Hepatocyte (in vitro differentiated cells): Measurements from ENCODE around the gene PCLO. TPM values are rescaled to one million over a fixed set of nuclear protein-coding genes. Genes with fewer than 3 reads are reported as not detected.

Experiments
- DNase-seq: peaks from one replicate; pipeline ENCODE4 v3.0.0-alpha.2; 2016; ENCODE audit warnings: low spot score
- H2AFZ ChIP-seq: fragments of 200-600 bp; sonication (generic); 2 replicates; pipeline ENCODE4 v1.6.0; 2016; ENCODE audit warnings: antibody characterized with exemption, mild to moderate bottlenecking
- H3K27ac ChIP-seq: fragments of 200-600 bp; sonication (generic); 2 replicates; pipeline ENCODE4 v1.5.1; 2016; ENCODE audit warnings: mild to moderate bottlenecking
- H3K27me3 ChIP-seq: fragments of 200-600 bp; sonication (generic); 2 replicates; pipeline ENCODE4 v1.6.1; 2016
- H3K36me3 ChIP-seq: fragments of 200-600 bp; sonication (generic); replicated peaks from 2 replicates; pipeline ENCODE4 v1.5.1; 2016; ENCODE audit warnings: low read depth; ENCODE audit not compliant: insufficient read depth
- H3K4me1 ChIP-seq: fragments of 200-600 bp; sonication (generic); 2 replicates; pipeline ENCODE4 v1.5.1; 2016; ENCODE audit warnings: mild to moderate bottlenecking, moderate library complexity; ENCODE audit not compliant: insufficient read depth
- H3K4me2 ChIP-seq: fragments of 200-600 bp; sonication (generic); 2 replicates; pipeline ENCODE4 v1.6.0; 2016
- H3K4me3 ChIP-seq: fragments of 200-600 bp; sonication (generic); 2 replicates; pipeline ENCODE4 v1.5.1; 2016; ENCODE audit warnings: mild to moderate bottlenecking
- H3K79me2 ChIP-seq: fragments of 200-600 bp; sonication (generic); 2 replicates; pipeline ENCODE4 v1.6.0; 2017; ENCODE audit warnings: mild to moderate bottlenecking
- H3K9me2 ChIP-seq: fragments of 200-600 bp; sonication (generic); replicated peaks from 2 replicates; pipeline ENCODE4 v1.6.0; 2017; ENCODE audit warnings: mild to moderate bottlenecking; ENCODE audit not compliant: insufficient read depth
- H3K9me3 ChIP-seq: fragments of 200-600 bp; sonication (generic); 2 replicates; pipeline ENCODE4 v1.5.1; 2016; ENCODE audit warnings: low read depth, mild to moderate bottlenecking
- H4K20me1 ChIP-seq: fragments of 200-600 bp; sonication (generic); 2 replicates; pipeline ENCODE4 v1.6.0; 2016; ENCODE audit warnings: mild to moderate bottlenecking; ENCODE audit not compliant: insufficient read depth, poor library complexity, severe bottlenecking
- CTCF ChIP-seq: fragments of 200-600 bp; sonication (generic); IDR thresholded peaks from 2 replicates; pipeline ENCODE4 v1.5.1; 2016; ENCODE audit warnings: antibody characterized with exemption, mild to moderate bottlenecking; ENCODE audit not compliant: poor library complexity
- EZH2 ChIP-seq: fragments of 200-600 bp; sonication (generic); IDR thresholded peaks from 2 replicates; pipeline ENCODE4 v1.6.1; 2016; ENCODE audit warnings: antibody characterized with exemption, mild to moderate bottlenecking, borderline replicate concordance
- EZH2phosphoT487 ChIP-seq: fragments of 200-600 bp; sonication (generic); IDR thresholded peaks from one replicate; pipeline ENCODE4 v1.6.1; 2018; ENCODE audit warnings: antibody characterized with exemption, mild to moderate bottlenecking, low read depth, moderate library complexity; ENCODE audit not compliant: unreplicated experiment, severe bottlenecking
- WGBS: methylation state at CpG from one replicate; pipeline ENCODE4 v1.1.6; 2016; ENCODE audit warnings: low lambda C conversion rate; ENCODE audit errors: missing lambda C conversion rate; 5-methylcytosine and 5-hydroxymethylcytosine counted together
- polyA plus RNA-seq: library from polyadenylated mRNA; unstranded; fragments of >200 nt; fragmentation: Nextera tagmentation; extraction: Ambion mirVana; gene quantifications from 2 replicates; pipeline ENCODE4 v1.2.1, GENCODE V29; 2016
- total RNA-seq: library from RNA; depleted of rRNA; stranded (reverse); fragments of >200 nt; gene quantifications from 2 replicates; pipeline ENCODE4 v1.2.3, GENCODE V29; 2014

The PCLO gene
- total and polyA plus RNA-seq, 2 experiments from 2014 or later: 1.3 to 8.1 TPM

DNA sequence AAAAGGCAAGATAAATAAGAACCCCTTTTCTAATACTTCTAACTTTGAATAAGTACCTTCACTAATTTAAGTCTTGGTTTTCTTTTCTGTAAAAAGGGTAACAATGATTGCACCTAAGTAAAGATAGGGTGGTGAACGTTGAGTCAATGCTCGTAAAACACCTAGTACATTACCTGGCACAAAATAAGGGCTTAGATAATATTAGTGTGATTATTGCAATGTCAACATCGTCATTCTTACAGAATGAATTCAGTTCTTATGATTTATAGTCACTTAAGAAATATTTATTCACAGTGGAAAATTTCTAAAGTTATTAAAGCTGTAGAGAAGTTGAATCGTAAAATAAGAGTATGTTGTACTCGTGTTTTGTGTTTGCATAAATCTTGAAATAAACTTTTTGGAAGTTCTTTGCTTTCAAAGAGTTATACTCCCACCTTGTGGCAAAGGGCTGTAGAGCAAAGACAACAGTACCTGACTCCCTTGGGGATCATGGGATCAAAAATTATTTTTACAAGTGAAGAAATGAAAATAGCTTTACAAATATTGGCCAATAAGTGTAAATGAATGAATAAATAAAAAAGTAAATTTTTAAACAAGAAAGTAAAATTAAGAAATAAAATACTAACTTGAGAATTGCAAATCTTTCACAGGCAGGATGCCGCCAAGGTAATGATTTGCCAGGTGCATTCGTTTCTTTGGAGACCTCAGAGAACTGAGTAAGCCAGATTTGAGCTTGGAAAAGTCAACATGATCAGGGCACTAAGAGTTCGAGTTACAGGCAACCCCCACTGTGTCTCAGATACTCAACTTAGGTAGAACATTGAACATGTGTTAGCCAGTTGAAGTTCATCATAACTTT is 433.3 kb downstream of the PCLO start:
- peak overlapping the region; percentile 15 for H3K4me2 ChIP-seq

GRCh38 chr7:82726038-82726800 is 436.5 kb downstream of the PCLO start:
- TF ChIP-seq EZH2: no peak
- TF ChIP-seq EZH2phosphoT487: no peak
- no peak for TF ChIP-seq CTCF
- H3K36me3 ChIP-seq: no peaks in the 10 kb centered on the region
- no peaks in the 10 kb centered on the region for H3K9me3 ChIP-seq
- H3K4me1 ChIP-seq: no peaks in the 10 kb centered on the region
- DNase-seq: peak; percentile 14
- no peak overlapping the region for H3K27ac ChIP-seq
- no peak overlapping the region for H2AFZ ChIP-seq
- no peak overlapping the region for H3K4me2 ChIP-seq
- H3K79me2 ChIP-seq: no peaks in the 10 kb centered on the region
- H3K27me3 ChIP-seq: no peaks in the 10 kb centered on the region
- no peaks in the 10 kb centered on the region for H3K9me2 ChIP-seq
- 79% methylated on average over 7 of the region's 7 CpGs for WGBS
- H3K4me3 ChIP-seq: no peak overlapping the region
- no peaks in the 10 kb centered on the region for H4K20me1 ChIP-seq

More for the DNA sequence above, 433.3 kb downstream of the PCLO start:
- H3K4me3 ChIP-seq: no peak overlapping the region
- no peak overlapping the region for H3K27ac ChIP-seq
- WGBS: 38% methylated on average over 8 of the region's 8 CpGs
- H3K79me2 ChIP-seq: no peaks in the 10 kb centered on the region
- DNase-seq: peak; percentile 61
- H3K4me1 ChIP-seq: no peaks in the 10 kb centered on the region
- no peak overlapping the region for H2AFZ ChIP-seq
- no peaks in the 10 kb centered on the region for H3K9me3 ChIP-seq
- H3K9me2 ChIP-seq: no peaks in the 10 kb centered on the region
- H4K20me1 ChIP-seq: no peaks in the 10 kb centered on the region
- no peak for TF ChIP-seq EZH2phosphoT487
- no peak for TF ChIP-seq EZH2
- TF ChIP-seq CTCF: peak; percentile 88
- H3K36me3 ChIP-seq: no peaks in the 10 kb centered on the region
- no peaks in the 10 kb centered on the region for H3K27me3 ChIP-seq

DNA sequence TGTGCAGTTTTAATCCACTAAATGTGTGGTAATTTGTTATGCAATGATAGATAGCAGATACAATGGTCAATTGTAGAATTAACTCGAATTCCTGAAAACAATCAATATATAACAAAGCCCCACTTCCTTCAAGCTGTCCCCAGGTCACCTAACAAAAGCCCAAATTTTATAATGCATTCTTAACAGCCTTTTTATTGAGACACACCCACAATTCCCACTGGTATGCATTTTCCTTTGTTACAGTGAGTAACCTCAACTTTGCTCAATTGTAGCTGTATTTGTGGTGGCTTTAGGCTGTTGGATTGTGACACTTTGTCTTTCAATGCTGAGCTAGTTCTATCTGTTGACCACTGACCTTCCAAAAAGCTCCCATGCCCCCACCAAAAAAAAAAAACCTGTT is 439.3 kb downstream of the PCLO start:
- H3K27ac ChIP-seq: no peak overlapping the region
- H3K27me3 ChIP-seq: no peaks in the 10 kb centered on the region
- H3K36me3 ChIP-seq: no peaks in the 10 kb centered on the region
- TF ChIP-seq EZH2 (no peak), EZH2phosphoT487 (no peak), CTCF (no peak)
- H3K9me2 ChIP-seq: no peaks in the 10 kb centered on the region
- no peaks in the 10 kb centered on the region for H3K79me2 ChIP-seq
- no peak overlapping the region for H2AFZ ChIP-seq
- DNase-seq: no peak
- H3K9me3 ChIP-seq: no peaks in the 10 kb centered on the region
- H3K4me3 ChIP-seq: no peak overlapping the region
- H3K4me2 ChIP-seq: no peak overlapping the region
- H4K20me1 ChIP-seq: no peaks in the 10 kb centered on the region
- H3K4me1 ChIP-seq: no peaks in the 10 kb centered on the region
- WGBS: 79% methylated on average over 1 of the region's 1 CpG
